Choroid plexus epithelial cell (primary cell): Measurements from ENCODE around the gene IRAG1.
A peak's percentile ranks its signal among the peaks of the same experiment; 100 is the strongest.

Experiments
- DNase-seq: peaks from one replicate; pipeline ENCODE4 v3.0.0-alpha.2; 2010; ENCODE audit warnings: low read depth
- H3K4me3 ChIP-seq: 2 replicates; pipeline ENCODE4 v1.5.1; 2011; ENCODE audit warnings: low read depth, mild to moderate bottlenecking, control low read depth, low read length, moderate library complexity
- TF ChIP-seq, protein P1 (sequence below): conservative IDR thresholded peaks from 2 replicates; pipeline ENCODE4 v1.5.1; 2011; ENCODE audit warnings: low read depth, mild to moderate bottlenecking, control low read depth, inconsistent platforms, low read length, moderate library complexity

IRAG1 gene

GRCh38 chr11:10720881-10721376, 27.4 kb upstream of the IRAG1 start:
- no peak overlapping the region for H3K4me3 ChIP-seq
- TF ChIP-seq, protein P1, sequence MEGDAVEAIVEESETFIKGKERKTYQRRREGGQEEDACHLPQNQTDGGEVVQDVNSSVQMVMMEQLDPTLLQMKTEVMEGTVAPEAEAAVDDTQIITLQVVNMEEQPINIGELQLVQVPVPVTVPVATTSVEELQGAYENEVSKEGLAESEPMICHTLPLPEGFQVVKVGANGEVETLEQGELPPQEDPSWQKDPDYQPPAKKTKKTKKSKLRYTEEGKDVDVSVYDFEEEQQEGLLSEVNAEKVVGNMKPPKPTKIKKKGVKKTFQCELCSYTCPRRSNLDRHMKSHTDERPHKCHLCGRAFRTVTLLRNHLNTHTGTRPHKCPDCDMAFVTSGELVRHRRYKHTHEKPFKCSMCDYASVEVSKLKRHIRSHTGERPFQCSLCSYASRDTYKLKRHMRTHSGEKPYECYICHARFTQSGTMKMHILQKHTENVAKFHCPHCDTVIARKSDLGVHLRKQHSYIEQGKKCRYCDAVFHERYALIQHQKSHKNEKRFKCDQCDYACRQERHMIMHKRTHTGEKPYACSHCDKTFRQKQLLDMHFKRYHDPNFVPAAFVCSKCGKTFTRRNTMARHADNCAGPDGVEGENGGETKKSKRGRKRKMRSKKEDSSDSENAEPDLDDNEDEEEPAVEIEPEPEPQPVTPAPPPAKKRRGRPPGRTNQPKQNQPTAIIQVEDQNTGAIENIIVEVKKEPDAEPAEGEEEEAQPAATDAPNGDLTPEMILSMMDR = no peak
- DNase-seq = no peak

DNA sequence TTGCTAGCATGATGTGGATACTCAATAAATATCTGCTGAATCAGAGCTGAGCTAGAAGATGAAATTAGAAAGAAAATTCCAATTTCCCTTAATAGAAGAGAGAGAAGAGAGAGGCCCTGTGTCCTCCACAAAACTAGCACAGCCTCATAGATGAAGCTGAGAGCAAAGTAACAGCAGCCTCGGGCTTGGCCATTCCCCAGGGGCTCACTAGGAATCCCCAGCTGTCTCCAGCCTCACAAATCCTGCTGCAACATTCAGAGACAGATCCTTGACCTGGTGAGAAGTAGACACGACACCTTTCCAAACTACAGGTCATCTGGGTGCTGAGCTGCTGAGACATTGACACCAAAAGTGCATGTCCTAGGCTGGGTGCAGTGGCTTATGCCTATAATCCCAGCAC, 26.1 kb upstream of the IRAG1 start:
- DNase-seq = no peak
- TF ChIP-seq, protein P1 = no peak
- no peak overlapping the region for H3K4me3 ChIP-seq

DNA sequence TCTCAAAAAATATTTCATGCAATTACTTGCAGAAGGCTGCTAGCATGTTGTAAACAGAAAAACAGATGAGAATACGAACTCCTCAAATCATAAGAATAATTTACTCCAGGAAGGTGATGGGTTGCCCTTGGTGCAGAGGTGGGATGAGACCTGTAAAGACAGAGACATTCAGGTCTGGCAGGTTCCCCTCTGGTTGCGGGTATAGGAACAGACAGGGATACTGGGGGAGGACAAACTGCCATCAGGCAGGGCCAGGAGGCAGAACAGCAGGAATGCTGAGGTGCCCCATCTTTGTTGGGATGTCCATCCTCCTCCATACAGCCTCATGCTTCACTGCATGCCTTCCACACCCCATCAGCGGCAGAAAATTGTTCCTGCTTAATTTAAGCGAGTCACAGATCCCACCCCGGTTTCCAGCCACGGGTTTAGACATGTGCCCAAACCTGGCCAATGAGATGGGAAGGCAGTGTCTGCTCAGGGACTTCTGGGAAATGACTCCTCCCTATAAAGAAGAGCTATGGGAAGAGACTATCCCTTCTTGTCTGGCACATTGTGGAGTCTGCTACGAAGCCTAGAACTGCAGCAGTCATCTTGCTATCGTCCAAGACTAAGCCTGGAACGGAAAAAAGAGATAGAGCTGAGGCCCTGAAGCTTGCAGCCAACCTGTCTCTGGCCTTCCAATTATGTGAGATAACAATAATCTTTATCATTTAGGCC, 23.1 kb upstream of the IRAG1 start:
- H3K4me3 ChIP-seq = no peak overlapping the region
- no peak for DNase-seq
- TF ChIP-seq, protein P1 = no peak

DNA sequence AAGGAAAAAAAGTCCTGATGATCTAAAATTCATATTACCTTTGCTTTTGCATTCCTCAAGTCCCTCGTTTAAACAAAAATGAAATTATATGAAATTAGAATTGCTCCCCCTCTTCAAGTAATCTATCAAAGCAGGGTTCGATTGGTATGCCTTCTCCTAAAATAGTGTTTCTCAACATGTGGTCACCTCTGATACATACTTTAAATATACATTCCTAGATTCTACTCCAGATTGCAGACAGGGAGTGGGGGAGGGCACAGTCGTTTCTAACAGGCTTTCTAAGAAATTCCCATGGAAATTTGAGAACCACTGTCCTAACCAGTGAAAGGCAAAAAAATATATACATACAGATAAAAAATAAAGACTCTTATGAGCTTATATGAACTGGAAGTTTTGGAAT, 22.6 kb upstream of the IRAG1 start:
- H3K4me3 ChIP-seq = no peak overlapping the region
- TF ChIP-seq, protein P1 = no peak
- peak; percentile 71 for DNase-seq

GRCh38 chr11:10715571-10715970, 22.0 kb upstream of the IRAG1 start:
- DNase-seq = no peak
- TF ChIP-seq, protein P1 = no peak
- H3K4me3 ChIP-seq = no peak overlapping the region

DNA sequence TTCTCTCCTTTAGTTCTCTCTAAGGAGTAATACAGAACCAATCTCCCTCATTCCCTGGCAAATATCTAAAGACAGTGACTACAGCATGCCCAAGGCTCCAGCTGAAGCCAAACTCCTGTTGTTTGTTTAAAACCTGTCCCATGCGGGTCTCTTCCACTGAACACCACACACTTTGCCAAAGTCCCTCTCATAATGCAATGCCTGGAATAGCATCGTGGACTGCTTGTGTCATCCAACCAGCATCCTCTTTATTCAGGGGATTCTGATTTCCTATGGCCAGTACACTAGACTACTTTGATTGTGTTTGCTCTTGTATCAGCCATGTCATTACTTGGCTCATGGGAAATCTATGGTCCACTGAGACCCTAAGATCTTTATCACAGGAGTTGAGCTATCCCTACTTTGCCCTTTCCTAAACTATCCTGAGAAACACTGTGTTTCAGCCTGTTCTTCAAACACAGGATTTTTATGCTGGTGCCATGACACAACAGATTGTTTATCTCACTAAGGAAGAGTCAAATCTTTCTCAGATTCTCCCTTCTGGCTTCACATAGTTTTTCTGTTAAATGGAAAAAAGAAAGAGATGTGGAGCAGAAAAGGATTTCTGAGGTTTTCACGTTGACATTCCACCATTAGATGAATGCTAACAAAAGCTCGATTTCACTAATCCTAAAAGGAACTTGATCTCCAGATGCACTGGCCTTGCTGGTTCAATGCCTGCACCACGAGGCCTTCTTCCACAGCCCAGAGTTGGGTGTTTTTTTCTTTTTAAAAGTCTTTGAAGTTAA, 15.9 kb upstream of the IRAG1 start:
- H3K4me3 ChIP-seq = no peak overlapping the region
- TF ChIP-seq, protein P1 = no peak
- DNase-seq = no peak
